ENCODE results near the gene INTS13.
"Not testable (repeated sequence)": the region's sequence is repeated elsewhere in the genome, so short reads cannot be mapped to it uniquely, and the experiment has no call there.

The INTS13 gene

GRCh38 chr12:26963413-26963812 is 25.6 kb upstream of the INTS13 start:
- peaks cover 10% of the 10 kb centered on the region for H3K36me3 ChIP-seq (replicated peaks; ENCODE audit: low read depth, low read length)

GRCh38 chr12:26961803-26962202 is 24.0 kb upstream of the INTS13 start:
- no peaks in the 10 kb centered on the region for H3K79me2 ChIP-seq (ENCODE audit: low read length)
- H3K27me3 ChIP-seq (ENCODE audit: low read depth, low read length) = no peaks in the 10 kb centered on the region
- H3K9ac ChIP-seq (ENCODE audit: low read length) = no peak overlapping the region
- H3K36me3 ChIP-seq (replicated peaks; ENCODE audit: low read depth, low read length) = peaks cover 6% of the 10 kb centered on the region
- no peak overlapping the region for H2AFZ ChIP-seq (ENCODE audit: low read depth, low read length)
- H3K27ac ChIP-seq (ENCODE audit: low read length) = no peak overlapping the region
- H3K4me2 ChIP-seq (ENCODE audit: low read length) = no peak overlapping the region
- H3K4me1 ChIP-seq (ENCODE audit: low read length) = no peaks in the 10 kb centered on the region
- TF ChIP-seq, protein P1, sequence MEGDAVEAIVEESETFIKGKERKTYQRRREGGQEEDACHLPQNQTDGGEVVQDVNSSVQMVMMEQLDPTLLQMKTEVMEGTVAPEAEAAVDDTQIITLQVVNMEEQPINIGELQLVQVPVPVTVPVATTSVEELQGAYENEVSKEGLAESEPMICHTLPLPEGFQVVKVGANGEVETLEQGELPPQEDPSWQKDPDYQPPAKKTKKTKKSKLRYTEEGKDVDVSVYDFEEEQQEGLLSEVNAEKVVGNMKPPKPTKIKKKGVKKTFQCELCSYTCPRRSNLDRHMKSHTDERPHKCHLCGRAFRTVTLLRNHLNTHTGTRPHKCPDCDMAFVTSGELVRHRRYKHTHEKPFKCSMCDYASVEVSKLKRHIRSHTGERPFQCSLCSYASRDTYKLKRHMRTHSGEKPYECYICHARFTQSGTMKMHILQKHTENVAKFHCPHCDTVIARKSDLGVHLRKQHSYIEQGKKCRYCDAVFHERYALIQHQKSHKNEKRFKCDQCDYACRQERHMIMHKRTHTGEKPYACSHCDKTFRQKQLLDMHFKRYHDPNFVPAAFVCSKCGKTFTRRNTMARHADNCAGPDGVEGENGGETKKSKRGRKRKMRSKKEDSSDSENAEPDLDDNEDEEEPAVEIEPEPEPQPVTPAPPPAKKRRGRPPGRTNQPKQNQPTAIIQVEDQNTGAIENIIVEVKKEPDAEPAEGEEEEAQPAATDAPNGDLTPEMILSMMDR (IDR thresholded peaks at IDR 0.05; ENCODE audit: low read depth, low read length) = no peak
- no peak for TF ChIP-seq EZH2phosphoT487 (IDR thresholded peaks at IDR 0.05; ENCODE audit: low read depth)
- no peaks in the 10 kb centered on the region for H4K20me1 ChIP-seq (ENCODE audit: insufficient read depth, low read length)
- no peak overlapping the region for H3K4me3 ChIP-seq (ENCODE audit: low read length)
- no peaks in the 10 kb centered on the region for H3K9me3 ChIP-seq (ENCODE audit: insufficient read depth, low read length)

More at GRCh38 chr12:26963413-26963812, 25.6 kb upstream of the INTS13 start:
- Histone ChIP-seq H3K9me3 (ENCODE audit: insufficient read depth, low read length) (no peaks in the 10 kb centered on the region), H3K27ac (ENCODE audit: low read length) (no peak overlapping the region), H4K20me1 (ENCODE audit: insufficient read depth, low read length) (no peaks in the 10 kb centered on the region), H3K27me3 (ENCODE audit: low read depth, low read length) (no peaks in the 10 kb centered on the region), H3K4me1 (ENCODE audit: low read length) (no peaks in the 10 kb centered on the region), H3K9ac (ENCODE audit: low read length) (no peak overlapping the region), H3K4me2 (ENCODE audit: low read length) (no peak overlapping the region), H2AFZ (ENCODE audit: low read depth, low read length) (no peak overlapping the region), H3K79me2 (ENCODE audit: low read length) (no peaks in the 10 kb centered on the region), H3K4me3 (ENCODE audit: low read length) (no peak overlapping the region)
- TF ChIP-seq, protein P1 (IDR thresholded peaks at IDR 0.05; ENCODE audit: low read depth, low read length) = no peak
- TF ChIP-seq EZH2phosphoT487 (IDR thresholded peaks at IDR 0.05; ENCODE audit: low read depth) = no peak

- H3K79me2 ChIP-seq (ENCODE audit: low read length); H3K4me1 ChIP-seq (ENCODE audit: low read length); H2AFZ ChIP-seq (ENCODE audit: low read depth, low read length); H3K9me3 ChIP-seq (ENCODE audit: insufficient read depth, low read length); H3K4me3 ChIP-seq (ENCODE audit: low read length); H3K4me2 ChIP-seq (ENCODE audit: low read length); H3K27me3 ChIP-seq (ENCODE audit: low read depth, low read length); H3K9ac ChIP-seq (ENCODE audit: low read length); H3K36me3 ChIP-seq (replicated peaks; ENCODE audit: low read depth, low read length); H3K27ac ChIP-seq (ENCODE audit: low read length); H4K20me1 ChIP-seq (ENCODE audit: insufficient read depth, low read length): not testable (repeated sequence)
Measured at GRCh38 chr12:26961391-26961790, 23.6 kb upstream of the INTS13 start.

GRCh38 chr12:26954027-26954426 is 16.2 kb upstream of the INTS13 start:
- Histone ChIP-seq H3K4me2 (ENCODE audit: low read length) (no peak overlapping the region), H3K9ac (ENCODE audit: low read length) (no peak overlapping the region), H3K79me2 (ENCODE audit: low read length) (peaks cover 17% of the 10 kb centered on the region), H2AFZ (ENCODE audit: low read depth, low read length) (no peak overlapping the region), H3K4me3 (ENCODE audit: low read length) (no peak overlapping the region), H3K9me3 (ENCODE audit: insufficient read depth, low read length) (no peaks in the 10 kb centered on the region), H3K27ac (ENCODE audit: low read length) (no peak overlapping the region), H3K4me1 (ENCODE audit: low read length) (no peaks in the 10 kb centered on the region), H3K27me3 (ENCODE audit: low read depth, low read length) (no peaks in the 10 kb centered on the region), H4K20me1 (ENCODE audit: insufficient read depth, low read length) (no peaks in the 10 kb centered on the region), H3K36me3 (replicated peaks; ENCODE audit: low read depth, low read length) (no peaks in the 10 kb centered on the region)
- TF ChIP-seq EZH2phosphoT487 (IDR thresholded peaks at IDR 0.05; ENCODE audit: low read depth) = no peak
- TF ChIP-seq, protein P1 (IDR thresholded peaks at IDR 0.05; ENCODE audit: low read depth, low read length) = no peak

GRCh38 chr12:26953447-26953846 is 15.7 kb upstream of the INTS13 start:
- peaks cover 21% of the 10 kb centered on the region for H3K79me2 ChIP-seq (ENCODE audit: low read length)
- 0 out of 2 replicates have a peak, but pooled peaks cover 2% of the 10 kb centered on the region for H3K9me3 ChIP-seq (ENCODE audit: insufficient read depth, low read length)

More at GRCh38 chr12:26953447-26953846, 15.7 kb upstream of the INTS13 start:
- Histone ChIP-seq H3K9ac (ENCODE audit: low read length) (no peak overlapping the region), H2AFZ (ENCODE audit: low read depth, low read length) (no peak overlapping the region), H3K4me3 (ENCODE audit: low read length) (no peak overlapping the region), H3K4me2 (ENCODE audit: low read length) (no peak overlapping the region), H4K20me1 (ENCODE audit: insufficient read depth, low read length) (no peaks in the 10 kb centered on the region), H3K27ac (ENCODE audit: low read length) (no peak overlapping the region), H3K36me3 (replicated peaks; ENCODE audit: low read depth, low read length) (peaks cover 3% of the 10 kb centered on the region), H3K27me3 (ENCODE audit: low read depth, low read length) (no peaks in the 10 kb centered on the region), H3K4me1 (ENCODE audit: low read length) (no peaks in the 10 kb centered on the region)
- TF ChIP-seq, protein P1 (IDR thresholded peaks at IDR 0.05; ENCODE audit: low read depth, low read length) = no peak
- TF ChIP-seq EZH2phosphoT487 (IDR thresholded peaks at IDR 0.05; ENCODE audit: low read depth) = no peak

Measured in OCI-LY3 (cell line).